Panc1 (cell line): ENCODE measurements around the gene ATXN7L1.

Experiments used
- TF ChIP-seq, protein P1 (sequence below): fragments of 450-650 bp; IDR thresholded peaks from 2 replicates; pipeline ENCODE4 v1.5.1; 2017; ENCODE audit warnings: mild to moderate bottlenecking
- TF ChIP-seq, protein P2 (sequence below), 2 experiments: IDR thresholded peaks; 2 replicates each; pipeline ENCODE4 v1.6.1; 2011 to 2012; ENCODE audit warnings: low read depth in 2 of 2, control low read depth in 1 of 2, low read length in 1 of 2, mild to moderate bottlenecking in 1 of 2, moderate library complexity in 1 of 2; ENCODE audit not compliant: insufficient read depth in 1 of 2

DNA sequence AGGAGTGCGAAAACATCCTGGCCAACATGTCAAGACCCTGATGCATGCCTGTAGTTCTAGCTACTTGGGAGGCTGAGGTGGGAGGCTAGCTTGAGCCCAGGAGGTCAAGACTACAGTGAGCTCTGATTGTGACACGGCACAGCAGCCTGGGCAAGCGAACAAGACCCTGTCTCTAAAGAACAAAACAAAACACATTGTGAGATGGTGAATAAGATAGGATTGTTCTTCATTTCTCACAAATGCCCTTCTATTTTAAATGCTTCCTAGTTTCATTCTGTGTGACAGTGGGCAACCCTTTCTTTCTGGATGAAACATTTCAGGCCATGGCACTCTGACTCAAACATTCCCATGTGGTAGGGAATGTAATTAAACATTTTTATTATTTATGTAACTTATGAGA lies 308.6 kb downstream of the ATXN7L1 start:
- TF ChIP-seq, protein P1, sequence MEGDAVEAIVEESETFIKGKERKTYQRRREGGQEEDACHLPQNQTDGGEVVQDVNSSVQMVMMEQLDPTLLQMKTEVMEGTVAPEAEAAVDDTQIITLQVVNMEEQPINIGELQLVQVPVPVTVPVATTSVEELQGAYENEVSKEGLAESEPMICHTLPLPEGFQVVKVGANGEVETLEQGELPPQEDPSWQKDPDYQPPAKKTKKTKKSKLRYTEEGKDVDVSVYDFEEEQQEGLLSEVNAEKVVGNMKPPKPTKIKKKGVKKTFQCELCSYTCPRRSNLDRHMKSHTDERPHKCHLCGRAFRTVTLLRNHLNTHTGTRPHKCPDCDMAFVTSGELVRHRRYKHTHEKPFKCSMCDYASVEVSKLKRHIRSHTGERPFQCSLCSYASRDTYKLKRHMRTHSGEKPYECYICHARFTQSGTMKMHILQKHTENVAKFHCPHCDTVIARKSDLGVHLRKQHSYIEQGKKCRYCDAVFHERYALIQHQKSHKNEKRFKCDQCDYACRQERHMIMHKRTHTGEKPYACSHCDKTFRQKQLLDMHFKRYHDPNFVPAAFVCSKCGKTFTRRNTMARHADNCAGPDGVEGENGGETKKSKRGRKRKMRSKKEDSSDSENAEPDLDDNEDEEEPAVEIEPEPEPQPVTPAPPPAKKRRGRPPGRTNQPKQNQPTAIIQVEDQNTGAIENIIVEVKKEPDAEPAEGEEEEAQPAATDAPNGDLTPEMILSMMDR, result no peak
- TF ChIP-seq, protein P2, sequence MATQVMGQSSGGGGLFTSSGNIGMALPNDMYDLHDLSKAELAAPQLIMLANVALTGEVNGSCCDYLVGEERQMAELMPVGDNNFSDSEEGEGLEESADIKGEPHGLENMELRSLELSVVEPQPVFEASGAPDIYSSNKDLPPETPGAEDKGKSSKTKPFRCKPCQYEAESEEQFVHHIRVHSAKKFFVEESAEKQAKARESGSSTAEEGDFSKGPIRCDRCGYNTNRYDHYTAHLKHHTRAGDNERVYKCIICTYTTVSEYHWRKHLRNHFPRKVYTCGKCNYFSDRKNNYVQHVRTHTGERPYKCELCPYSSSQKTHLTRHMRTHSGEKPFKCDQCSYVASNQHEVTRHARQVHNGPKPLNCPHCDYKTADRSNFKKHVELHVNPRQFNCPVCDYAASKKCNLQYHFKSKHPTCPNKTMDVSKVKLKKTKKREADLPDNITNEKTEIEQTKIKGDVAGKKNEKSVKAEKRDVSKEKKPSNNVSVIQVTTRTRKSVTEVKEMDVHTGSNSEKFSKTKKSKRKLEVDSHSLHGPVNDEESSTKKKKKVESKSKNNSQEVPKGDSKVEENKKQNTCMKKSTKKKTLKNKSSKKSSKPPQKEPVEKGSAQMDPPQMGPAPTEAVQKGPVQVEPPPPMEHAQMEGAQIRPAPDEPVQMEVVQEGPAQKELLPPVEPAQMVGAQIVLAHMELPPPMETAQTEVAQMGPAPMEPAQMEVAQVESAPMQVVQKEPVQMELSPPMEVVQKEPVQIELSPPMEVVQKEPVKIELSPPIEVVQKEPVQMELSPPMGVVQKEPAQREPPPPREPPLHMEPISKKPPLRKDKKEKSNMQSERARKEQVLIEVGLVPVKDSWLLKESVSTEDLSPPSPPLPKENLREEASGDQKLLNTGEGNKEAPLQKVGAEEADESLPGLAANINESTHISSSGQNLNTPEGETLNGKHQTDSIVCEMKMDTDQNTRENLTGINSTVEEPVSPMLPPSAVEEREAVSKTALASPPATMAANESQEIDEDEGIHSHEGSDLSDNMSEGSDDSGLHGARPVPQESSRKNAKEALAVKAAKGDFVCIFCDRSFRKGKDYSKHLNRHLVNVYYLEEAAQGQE (IDR thresholded peaks at IDR 0.05; ENCODE audit: insufficient read depth in 1 of 2, low read depth in 2 of 2, low read length in 1 of 2), result no peak
